Heart left ventricle (tissue), 16 donors: ENCODE measurements around the gene SLC6A9. TPM values are rescaled to one million over a fixed set of nuclear protein-coding genes. Genes with fewer than 3 reads are reported as not detected.

Experiments used
- ATAC-seq, 4 donors: fragments of 200-7000 bp; cut with Tn5 transposase; one replicate each; pipeline ENCODE4 v1.9.1; 2020 to 2022; ENCODE audit warnings: moderate library complexity in 4 of 4, mild to moderate bottlenecking in 3 of 4, moderate number of reproducible peaks in 1 of 4
- DNase-seq, 5 donors: peaks; one replicate each; pipeline ENCODE4 v3.0.0-alpha.2; 2020
- H3K27ac ChIP-seq, 12 donors: fragments of 200-600 bp; sonication (generic) in 4 of 12; one replicate each; pipeline versions ENCODE4 v1.5.0 to v1.8.0; 2016 to 2022; ENCODE audit warnings: mild to moderate bottlenecking in 2 of 12
- H3K27me3 ChIP-seq, 9 donors: fragments of 200-600 bp; sonication (generic) in 2 of 9; one replicate each; pipeline versions ENCODE4 v1.5.1 to v1.8.0; 2016 to 2022; ENCODE audit warnings: mild to moderate bottlenecking in 3 of 9
- H3K36me3 ChIP-seq, 9 donors: fragments of 200-600 bp; sonication (generic) in 2 of 9; one replicate each; pipeline versions ENCODE4 v1.5.0 to v1.8.0; 2018 to 2022; ENCODE audit warnings: mild to moderate bottlenecking in 2 of 9
- H3K4me1 ChIP-seq, 12 donors: fragments of 200-600 bp; sonication (generic) in 4 of 12; one replicate each; pipeline versions ENCODE4 v1.5.0 to v1.8.0; 2016 to 2022; ENCODE audit warnings: mild to moderate bottlenecking in 3 of 12
- H3K4me3 ChIP-seq, 12 donors: fragments of 200-600 bp; sonication (generic) in 4 of 12; one replicate each; pipeline versions ENCODE4 v1.5.0 to v1.8.0; 2017 to 2022; ENCODE audit warnings: mild to moderate bottlenecking in 9 of 12, moderate library complexity in 4 of 12
- H3K9me3 ChIP-seq, 12 donors: fragments of 200-600 bp; sonication (generic) in 4 of 12; one replicate each; pipeline versions ENCODE4 v1.5.0 to v1.8.0; 2016 to 2022; ENCODE audit warnings: mild to moderate bottlenecking in 1 of 12
- POLR2A ChIP-seq, 2 donors: fragments of 450-650 bp; IDR thresholded peaks; one replicate each; pipeline ENCODE4 v1.6.1; 2017; ENCODE audit warnings: antibody characterized with exemption in 2 of 2, mild to moderate bottlenecking in 2 of 2, moderate library complexity in 2 of 2
- WGBS, 4 donors: extraction: QIAGEN DNeasy Blood & Tissue Kit in 2 of 4; methylation state at CpG; one replicate each; pipeline versions ENCODE4 v1.1.5 to v1.1.7; 2013 to 2018; 5-methylcytosine and 5-hydroxymethylcytosine counted together
- intact Hi-C, 10 donors: fragments of 100-400 bp; cut with DNase I; formaldehyde crosslinking; loops; one replicate each; pipeline versions ENCODE4 v1.11.1 to v1.14.2; 2022
- polyA plus RNA-seq, 2 donors: library from polyadenylated mRNA; stranded (reverse); fragments of 200-250 nt; gene quantifications; one replicate each; pipeline ENCODE4 v1.2.3, GENCODE V29; 2013
- total RNA-seq, 9 donors: library from RNA; depleted of rRNA in 2 of 9; stranded (reverse); fragments of >200 nt in 2 of 9; fragmentation: NEBNext Ultra II Directional in 3 of 9; extraction: Animal tissue kit (Norgen Biotek cat#: 25700) in 3 of 9; gene quantifications; one replicate each; pipeline versions ENCODE4 v1.1.0 to v1.2.4, GENCODE V29; 2016 to 2023
- TF ChIP-seq, protein P1 (sequence below), 12 donors: fragments of 200-600 bp; sonication (generic) in 4 of 12; IDR thresholded peaks; one replicate each; pipeline versions ENCODE4 v1.5.0 to v1.8.0; 2018 to 2022; ENCODE audit warnings: antibody characterized with exemption in 12 of 12, mild to moderate bottlenecking in 5 of 12
- donor health status: ischemic (EF 13 %, LVEDD 7.1; RV severe dilation, severe dysfunction).
- donor health status: healthy with polysubstance abuse.
- donor health status: DM: no; HTN: yes; CAD: no.
- donor health status: DM: no; HTN: no; CAD: no.
- donor health status: ischemic (EF 25% LVEDD 6.9; RV normal size, moderate dysfunction).
- donor health status: ischemic (EF 25% LVEDD 5.7; RV mildly dilated, moderate dysfunction).
- donor health status: healthy.
- donor health status: DM: yes; HTN: yes; CAD: no.
- donor health status: ischemic (EF 35%, LVEDD 5.7; RV mildly dilated, moderate dysfunction).
- donor health status: nonischemic (EF 11% LVEDD 7.7; RV severe dilation, severe dysfunction).
- donor health status: DM: yes; HTN: yes; CAD: no.
- donor health status: PGD.
- donor health status: ischemic (EF 29% LVEDD 5.4; RV normal size, mild dysfunction).
- donor health status: nonischemic (EF 23%, LVEDD 6.1; RV moderate dilation, normal function).

Gene SLC6A9
- total and polyA plus RNA-seq, 11 donors, result 0.61 to 2.4 (median 1.1) TPM

- WGBS, 4 donors, result 92 to 96% (median 95%) methylated on average over 3 to 4 of the region's 4 CpGs
- Histone ChIP-seq H3K4me1 (peaks cover 3 to 43% (median 25%) of the 10 kb centered on the region in 12 donors), H3K27me3 (peaks cover 0 to 2% (median 0%) of the 10 kb centered on the region in 9 donors), H3K36me3 (no peaks in the 10 kb centered on the region), H3K9me3 (no peaks in the 10 kb centered on the region), H3K27ac (peak overlapping the region in 2 of 12 donors; percentile 72 to 88), H3K4me3 (no peak overlapping the region)
- TF ChIP-seq, protein P1, sequence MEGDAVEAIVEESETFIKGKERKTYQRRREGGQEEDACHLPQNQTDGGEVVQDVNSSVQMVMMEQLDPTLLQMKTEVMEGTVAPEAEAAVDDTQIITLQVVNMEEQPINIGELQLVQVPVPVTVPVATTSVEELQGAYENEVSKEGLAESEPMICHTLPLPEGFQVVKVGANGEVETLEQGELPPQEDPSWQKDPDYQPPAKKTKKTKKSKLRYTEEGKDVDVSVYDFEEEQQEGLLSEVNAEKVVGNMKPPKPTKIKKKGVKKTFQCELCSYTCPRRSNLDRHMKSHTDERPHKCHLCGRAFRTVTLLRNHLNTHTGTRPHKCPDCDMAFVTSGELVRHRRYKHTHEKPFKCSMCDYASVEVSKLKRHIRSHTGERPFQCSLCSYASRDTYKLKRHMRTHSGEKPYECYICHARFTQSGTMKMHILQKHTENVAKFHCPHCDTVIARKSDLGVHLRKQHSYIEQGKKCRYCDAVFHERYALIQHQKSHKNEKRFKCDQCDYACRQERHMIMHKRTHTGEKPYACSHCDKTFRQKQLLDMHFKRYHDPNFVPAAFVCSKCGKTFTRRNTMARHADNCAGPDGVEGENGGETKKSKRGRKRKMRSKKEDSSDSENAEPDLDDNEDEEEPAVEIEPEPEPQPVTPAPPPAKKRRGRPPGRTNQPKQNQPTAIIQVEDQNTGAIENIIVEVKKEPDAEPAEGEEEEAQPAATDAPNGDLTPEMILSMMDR (IDR thresholded peaks at IDR 0.05), result no peak
- TF ChIP-seq POLR2A (IDR thresholded peaks at IDR 0.05), result no peak
- intact Hi-C loops, result loop anchor here in 2 of 10 donors (2.0 to 10.0 kb wide), 2 partner anchors 26 to 270 kb away; no protein-coding TSS in a partner anchor
- DNase-seq (no peak), ATAC-seq (no peak)
These were observed 3.2 kb upstream of the SLC6A9 start for GRCh38 chr1:44034423-44034822.

DNA sequence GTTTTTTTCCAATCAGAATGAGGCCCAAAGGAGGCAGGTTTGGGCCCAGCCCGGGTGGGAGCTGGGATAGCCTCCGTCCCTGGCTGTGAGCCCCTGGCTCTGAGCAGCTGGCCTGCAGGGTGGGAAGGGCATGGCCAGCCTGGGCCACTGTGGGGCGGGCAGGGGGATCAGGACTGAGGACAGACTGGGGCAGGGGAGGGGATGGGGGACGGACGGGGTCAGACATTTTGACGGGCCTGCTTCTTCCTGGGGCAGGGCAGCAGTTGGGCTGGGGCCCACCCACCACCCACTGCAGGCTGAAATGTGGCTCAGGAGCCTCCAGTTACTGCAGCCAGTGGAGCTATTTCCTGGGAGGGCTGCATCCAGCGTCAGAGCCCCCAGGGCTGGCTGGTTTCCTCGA lies 2.5 kb upstream of the SLC6A9 start:
- Histone ChIP-seq H3K4me3 (no peak overlapping the region), H3K9me3 (no peaks in the 10 kb centered on the region), H3K36me3 (no peaks in the 10 kb centered on the region), H3K4me1 (peaks cover 3 to 49% (median 29%) of the 10 kb centered on the region in 12 donors), H3K27me3 (peaks cover 0 to 2% (median 0%) of the 10 kb centered on the region in 9 donors), H3K27ac (peak overlapping the region in 2 of 12 donors; percentile 14 to 88)
- DNase-seq, result no peak
- 69 to 91% (median 75%) methylated on average over 4 to 8 of the region's 8 CpGs for WGBS, 4 donors
- TF ChIP-seq POLR2A (IDR thresholded peaks at IDR 0.05), result no peak
- TF ChIP-seq, protein P1 (IDR thresholded peaks at IDR 0.05), result no peak
- intact Hi-C loops, result loop anchor here in 2 of 10 donors (2.0 to 10.0 kb wide), 2 partner anchors 25 to 269 kb away; no protein-coding TSS in a partner anchor
- ATAC-seq, result no peak

- Histone ChIP-seq H3K9me3 (no peaks in the 10 kb centered on the region), H3K27ac (peak overlapping the region in 2 of 12 donors; percentile 14 to 88), H3K36me3 (no peaks in the 10 kb centered on the region), H3K27me3 (peaks cover 0 to 2% (median 0%) of the 10 kb centered on the region in 9 donors), H3K4me3 (no peak overlapping the region), H3K4me1 (peaks cover 3 to 49% (median 29%) of the 10 kb centered on the region in 12 donors)
- 85 to 92% (median 88%) methylated on average over 8 of the region's 8 CpGs for WGBS, 4 donors
- TF ChIP-seq POLR2A (IDR thresholded peaks at IDR 0.05), result no peak
- TF ChIP-seq, protein P1 (IDR thresholded peaks at IDR 0.05), result no peak
- DNase-seq (no peak), ATAC-seq (no peak)
- intact Hi-C loops, result loop anchor here in 1 of 10 donors (10.0 kb wide), 1 partner anchor 268 kb away; no protein-coding TSS in a partner anchor
These were observed 1.8 kb upstream of the SLC6A9 start for GRCh38 chr1:44033041-44033575.

- Histone ChIP-seq H3K27ac (peak overlapping the region in 1 of 12 donors; percentile 88), H3K27me3 (peaks cover 0 to 2% (median 0%) of the 10 kb centered on the region in 9 donors), H3K4me1 (peaks cover 3 to 49% (median 29%) of the 10 kb centered on the region in 12 donors), H3K9me3 (no peaks in the 10 kb centered on the region), H3K36me3 (no peaks in the 10 kb centered on the region), H3K4me3 (no peak overlapping the region)
- DNase-seq (no peak), ATAC-seq (no peak)
- intact Hi-C loops, result loop anchor here in 1 of 10 donors (10.0 kb wide), 1 partner anchor 267 kb away; no protein-coding TSS in a partner anchor
- WGBS, 4 donors, result 44 to 70% (median 65%) methylated on average over 6 of the region's 6 CpGs
- TF ChIP-seq POLR2A (IDR thresholded peaks at IDR 0.05), result no peak
- TF ChIP-seq, protein P1 (IDR thresholded peaks at IDR 0.05), result no peak
These were observed 1.0 kb upstream of the SLC6A9 start for GRCh38 chr1:44032170-44032790.
